Stimulated activated CD8-positive, alpha-beta memory T cell treated with anti-CD3 and anti-CD28 coated beads, Interleukin-7, amount 100 ng/mL, for 24 hours (primary cell): ENCODE measurements around the gene TUBA3D.
"Not testable (repeated sequence)": the region's sequence is repeated elsewhere in the genome, so short reads cannot be mapped to it uniquely, and the experiment has no call there.

Source experiments
- DNase-seq: peaks from one replicate; pipeline ENCODE4 v3.0.0-alpha.2; 2020; ENCODE audit warnings: low read depth

The TUBA3D gene

DNA sequence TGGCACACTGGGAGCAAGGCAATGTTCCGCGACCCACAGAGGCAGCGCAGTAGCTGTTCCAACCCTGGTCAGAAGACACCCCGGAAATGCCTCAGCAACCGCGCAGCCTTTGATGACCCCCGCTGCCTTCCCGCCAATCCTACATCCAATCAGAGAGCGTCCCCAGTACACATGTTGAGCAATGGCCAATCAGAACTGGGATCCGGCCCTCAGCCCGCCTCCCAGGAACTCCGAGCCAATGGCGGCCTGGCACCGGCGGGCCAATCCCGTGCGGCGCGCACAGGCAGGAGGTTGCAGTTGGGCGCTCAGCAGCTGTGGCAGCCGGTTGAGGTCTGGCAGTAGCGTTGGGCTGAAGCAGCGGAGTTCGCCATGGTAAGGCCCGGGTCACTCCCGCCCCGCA is at the start of gene TUBA3D:
Gene TUBA3D, plus strand, starts transcription at position 289 of the 400 bp plus-strand sequence. Its CDS starts 81 bp downstream, at position 370.
- DNase-seq = no peak

DNA sequence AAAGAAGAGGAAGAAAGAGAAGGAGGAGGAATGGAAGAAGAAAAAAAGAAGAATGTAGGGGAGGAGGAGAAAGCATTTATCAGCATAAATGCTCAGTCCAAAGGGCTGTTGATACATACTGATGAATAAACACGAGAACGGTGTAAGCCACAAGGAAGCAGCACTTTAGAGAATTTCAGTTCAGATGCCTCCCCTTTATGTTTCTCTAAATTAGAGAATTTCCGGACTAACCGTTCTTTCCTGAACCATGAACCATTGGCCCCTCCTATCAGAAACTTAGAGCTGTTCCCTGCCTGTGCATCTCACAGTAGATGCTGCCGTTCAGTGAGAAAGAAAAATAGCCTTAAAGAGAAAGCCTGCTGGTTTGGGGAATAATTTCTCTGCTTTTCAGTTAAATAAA is 49.2 kb upstream of the TUBA3D start:
- DNase-seq = no peak

DNA sequence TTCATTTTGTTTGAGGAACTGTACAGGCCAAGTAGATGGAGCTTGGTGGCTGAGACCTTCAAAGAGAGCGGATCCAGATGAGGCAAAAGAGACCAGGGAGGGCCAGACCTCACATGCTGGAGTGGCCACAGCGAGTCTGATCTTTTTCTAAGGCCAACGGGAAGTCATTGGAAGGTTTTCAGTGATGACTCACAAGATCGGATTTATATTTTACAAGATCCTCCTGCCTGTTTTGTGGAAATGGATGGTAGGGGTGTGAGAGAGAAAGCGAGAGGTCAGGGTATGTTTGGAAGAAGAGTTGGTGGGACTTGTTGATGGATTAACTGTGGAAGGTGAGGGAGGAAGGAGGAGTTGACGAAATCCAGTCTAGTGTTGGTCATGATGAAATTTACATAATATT is 44.6 kb upstream of the TUBA3D start:
- DNase-seq = no peak

DNA sequence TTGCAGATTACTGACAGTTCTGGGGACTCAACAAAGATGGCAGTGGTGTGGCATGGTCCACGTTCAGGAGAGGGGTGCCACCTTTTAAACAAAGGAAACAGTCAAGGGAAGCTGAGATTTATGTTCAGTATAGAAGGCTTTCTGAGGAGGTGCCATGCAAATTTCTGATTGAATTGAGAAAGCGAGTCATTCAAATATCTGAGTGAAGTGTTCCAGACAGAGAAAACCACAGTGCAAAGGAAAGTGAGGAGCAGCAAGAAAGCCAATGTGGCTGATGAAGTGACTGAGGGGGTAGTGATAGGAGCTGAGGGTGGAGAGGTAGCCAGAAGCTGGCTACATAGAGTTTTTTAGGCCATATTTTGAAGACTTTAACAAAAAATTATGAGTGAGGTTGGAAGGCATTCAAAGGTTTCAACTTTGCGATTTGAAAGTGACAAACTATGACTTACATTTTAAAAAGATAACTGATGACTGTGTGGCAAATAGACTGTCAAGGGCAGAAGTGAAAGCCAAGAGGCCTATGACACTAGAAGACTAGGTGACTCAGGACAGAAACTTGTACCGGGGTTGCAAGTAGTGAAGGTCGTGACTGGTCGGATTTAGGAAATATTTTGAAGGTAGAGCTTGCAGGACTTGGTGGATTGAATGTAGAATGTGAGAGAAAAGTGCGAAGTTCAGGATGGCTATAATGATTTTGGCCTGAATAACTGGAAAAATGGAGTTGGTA is 35.0 kb upstream of the TUBA3D start:
- DNase-seq = not testable (repeated sequence)

DNA sequence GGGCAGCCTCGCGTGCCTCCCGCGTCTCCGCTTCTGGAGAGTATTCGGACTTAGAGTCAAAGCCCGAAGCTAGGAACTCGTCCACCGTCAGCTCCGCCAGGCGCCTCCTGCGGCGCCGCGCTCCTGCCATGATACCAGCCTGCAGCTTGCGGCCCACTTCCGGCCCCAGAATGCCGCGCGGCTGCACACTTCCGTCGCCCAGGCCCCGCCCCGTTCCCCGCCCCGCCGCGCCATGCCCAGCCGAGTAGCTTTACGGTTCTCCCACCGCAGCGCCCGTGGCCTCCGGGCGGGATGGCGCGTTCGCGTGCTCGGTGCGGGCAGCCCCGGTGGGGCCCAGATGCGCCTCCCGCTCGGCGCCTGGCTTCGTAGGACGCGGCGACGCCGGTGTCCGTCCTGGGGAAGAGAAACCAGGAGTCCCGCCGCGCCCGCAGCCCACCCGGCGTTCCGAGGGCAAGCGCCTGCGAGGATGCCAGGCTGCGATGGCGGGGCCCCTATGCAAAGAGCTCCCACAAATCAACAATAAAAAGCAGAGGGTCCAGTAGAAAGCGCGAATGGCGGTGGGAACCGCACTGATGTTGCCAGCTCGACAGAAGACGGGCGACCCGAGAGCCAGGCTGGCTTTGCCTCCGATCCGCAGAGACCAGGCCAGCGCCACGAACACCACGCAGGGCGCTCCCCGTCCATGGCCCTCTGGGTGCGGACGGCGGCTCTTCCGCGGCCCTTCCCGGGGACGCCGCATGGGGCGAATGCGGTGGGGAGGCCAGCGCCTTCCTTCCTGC is 31.0 kb upstream of the TUBA3D start:
- DNase-seq = not testable (repeated sequence)

DNA sequence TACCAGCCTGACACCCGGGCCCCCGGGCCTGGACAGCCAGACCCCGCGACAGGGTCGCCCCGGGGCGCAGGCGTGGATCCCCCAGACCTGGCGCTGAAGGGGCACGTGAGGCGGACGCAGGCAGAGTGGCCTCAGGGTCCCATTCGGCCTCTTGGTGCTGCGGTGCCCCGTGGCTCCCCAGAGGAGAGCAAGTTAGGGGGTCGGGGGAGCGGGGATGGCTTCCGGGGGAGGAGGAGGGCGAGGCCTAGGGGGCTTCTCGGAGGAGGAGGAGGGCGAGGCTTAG is 30.5 kb upstream of the TUBA3D start:
- DNase-seq = not testable (repeated sequence)

DNA sequence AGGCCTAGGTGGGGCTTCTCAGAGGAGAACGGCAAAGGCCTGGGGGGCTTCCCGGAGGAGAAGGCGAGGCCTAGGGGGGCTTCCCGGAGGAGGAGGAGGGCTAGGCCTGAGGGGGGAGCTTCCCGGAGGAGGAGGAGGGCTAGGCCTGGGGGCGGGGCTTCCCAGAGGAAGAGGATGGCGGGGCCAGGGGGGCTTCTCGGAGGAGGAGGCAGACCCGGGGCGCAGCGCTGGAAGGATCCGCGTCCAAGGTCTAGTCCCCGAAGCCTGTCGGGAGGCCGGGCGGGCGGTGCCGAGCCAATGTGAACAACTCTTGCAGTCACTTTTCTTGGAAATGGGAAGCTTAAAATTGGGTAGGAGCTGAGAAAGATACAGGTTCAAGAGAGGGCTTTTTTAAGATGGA is 30.0 kb upstream of the TUBA3D start:
- DNase-seq = no peak

DNA sequence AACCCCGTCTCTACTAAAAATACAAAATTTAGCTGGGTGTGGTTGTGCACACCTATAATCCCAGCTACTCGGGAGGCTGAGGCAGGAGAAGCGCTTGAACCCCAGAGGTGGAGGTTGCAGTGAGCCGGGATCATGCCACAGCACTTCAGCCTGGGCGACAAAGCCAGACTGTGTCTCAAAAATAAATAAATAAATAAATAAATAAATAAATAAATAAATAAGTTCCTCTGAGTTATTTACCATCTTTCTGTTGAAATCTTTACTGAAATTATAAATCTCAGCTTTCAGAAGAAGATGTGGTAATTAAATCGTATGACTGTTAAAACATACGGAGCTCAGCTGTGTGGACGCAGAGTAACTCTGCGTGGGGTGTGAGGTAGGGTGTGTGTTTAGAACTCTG is 27.9 kb upstream of the TUBA3D start:
- DNase-seq = not testable (repeated sequence)

DNA sequence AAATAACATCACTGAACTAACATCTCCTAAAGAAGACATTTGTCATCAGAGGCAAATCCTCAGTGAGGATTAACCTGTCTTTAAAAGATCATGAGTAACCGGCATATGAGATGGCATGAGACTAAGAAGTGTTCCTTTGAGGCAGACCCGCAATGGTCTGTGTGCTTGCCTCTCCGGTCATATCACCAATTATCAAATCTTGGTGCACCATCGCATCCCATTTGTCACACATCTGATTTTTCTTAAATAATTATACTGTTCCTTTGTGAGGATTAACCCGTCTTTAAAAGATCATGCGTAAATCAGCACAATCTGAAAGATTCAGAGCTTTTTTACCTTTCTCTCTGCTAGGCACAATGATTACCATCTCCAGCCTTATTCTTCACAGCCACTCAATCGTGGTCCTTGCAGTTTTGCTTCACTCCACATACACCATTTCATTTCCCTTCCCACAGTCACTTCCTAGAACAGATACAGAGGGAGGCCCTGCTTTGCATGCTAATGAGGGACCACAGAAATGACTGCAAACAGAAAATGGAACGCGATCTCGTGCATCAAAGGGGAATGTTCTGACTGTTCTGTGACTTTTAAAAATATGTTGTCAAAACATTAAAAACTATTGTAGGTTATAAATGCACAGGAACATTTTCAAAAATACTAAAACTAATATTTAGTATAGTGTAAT is 24.5 kb upstream of the TUBA3D start:
- not testable (repeated sequence) for DNase-seq

DNA sequence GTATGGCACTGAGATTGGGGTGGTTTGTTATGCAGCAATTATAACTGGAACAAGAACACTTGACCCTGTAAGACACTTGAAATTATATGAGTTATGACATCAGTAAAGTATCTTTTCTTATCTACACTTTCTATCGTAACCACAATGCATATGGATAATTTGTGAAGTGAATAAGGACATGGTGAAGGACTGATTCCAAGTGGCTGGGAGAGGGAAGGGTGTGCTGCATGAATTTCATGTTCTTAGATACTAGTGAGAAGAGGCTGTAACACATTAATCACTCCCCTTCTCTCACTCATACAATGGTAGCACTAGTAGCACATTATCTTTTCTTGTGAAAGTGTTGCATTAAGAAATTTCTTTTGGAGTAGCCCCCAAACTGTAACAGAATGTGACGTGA is 21.0 kb upstream of the TUBA3D start:
- DNase-seq = not testable (repeated sequence)

DNA sequence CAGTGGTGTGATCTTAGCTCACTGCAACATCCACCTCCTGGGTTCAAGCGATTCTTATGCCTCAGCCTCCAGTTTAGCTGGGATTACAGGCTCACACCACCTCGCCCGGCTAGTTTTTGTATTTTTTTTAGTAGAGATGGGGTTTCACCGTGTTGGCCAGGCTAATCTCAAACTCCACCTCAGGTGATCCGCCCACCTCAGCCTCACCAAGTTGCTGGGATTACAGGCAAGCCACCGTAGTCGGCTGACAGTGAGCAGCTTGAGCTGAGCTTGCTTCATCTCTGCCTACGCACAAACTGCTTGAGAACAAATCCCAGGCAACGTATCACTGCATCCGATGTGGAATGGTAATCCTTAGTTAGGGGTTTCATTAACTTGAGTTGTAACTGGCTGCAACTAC is 8.2 kb upstream of the TUBA3D start:
- not testable (repeated sequence) for DNase-seq

DNA sequence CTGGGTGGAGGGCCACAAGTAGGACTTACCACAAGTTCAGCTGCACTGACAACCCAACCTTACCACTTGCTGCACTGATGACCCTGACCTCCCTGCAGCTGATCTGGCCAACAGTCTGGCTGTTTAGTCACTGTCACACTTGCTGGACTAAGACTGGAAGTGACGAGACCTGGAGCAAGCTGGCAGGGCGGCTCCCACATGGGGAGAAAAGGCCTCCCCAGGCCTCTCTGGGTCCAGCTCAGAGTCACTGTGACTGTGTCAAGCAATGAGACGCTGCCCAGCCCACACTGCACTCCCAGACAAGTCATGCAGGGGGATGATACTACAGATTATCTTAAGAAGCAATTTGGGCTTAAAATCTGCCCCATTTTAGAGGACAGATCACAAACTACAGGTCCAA is 5.0 kb upstream of the TUBA3D start:
- not testable (repeated sequence) for DNase-seq

DNA sequence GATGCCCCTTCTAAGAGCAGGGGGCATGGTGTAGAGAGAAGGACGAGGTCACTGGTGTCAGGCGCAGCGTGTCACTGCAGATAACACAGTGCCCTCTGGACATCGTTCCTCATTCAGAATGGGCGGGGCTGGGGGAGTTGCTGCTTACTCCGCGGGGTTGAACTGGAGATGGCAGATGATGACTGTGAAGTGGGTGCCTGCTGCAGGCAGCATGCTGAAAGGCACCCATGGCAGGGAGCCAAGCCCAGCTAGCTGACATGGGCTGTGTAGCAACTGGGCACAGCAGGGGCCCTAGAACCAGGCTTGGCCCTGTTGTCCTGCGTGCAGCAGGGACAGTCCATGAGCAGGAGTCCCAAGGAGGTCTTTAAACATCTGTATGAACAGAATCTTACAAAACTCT is 4.3 kb upstream of the TUBA3D start:
- not testable (repeated sequence) for DNase-seq

DNA sequence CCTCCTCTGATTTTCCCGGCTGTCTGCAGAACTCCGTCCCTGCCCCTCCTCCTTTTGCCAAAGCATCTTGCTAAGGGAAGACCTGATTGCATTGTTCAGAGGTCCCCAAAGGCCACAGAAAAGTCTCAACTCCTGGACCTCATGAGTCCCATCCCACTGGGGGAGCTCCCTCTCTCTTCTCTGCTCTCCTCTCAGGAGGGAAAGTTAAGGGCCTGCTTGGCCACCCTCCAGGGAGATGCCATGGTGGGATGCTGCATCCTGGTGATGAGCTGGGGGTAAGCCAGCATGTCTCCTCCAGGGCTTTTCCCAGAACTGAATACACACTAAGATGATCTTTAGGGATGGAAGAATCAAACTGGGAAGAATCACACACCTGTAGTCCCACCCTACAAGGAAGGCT is 2.7 kb upstream of the TUBA3D start:
- DNase-seq = not testable (repeated sequence)

DNA sequence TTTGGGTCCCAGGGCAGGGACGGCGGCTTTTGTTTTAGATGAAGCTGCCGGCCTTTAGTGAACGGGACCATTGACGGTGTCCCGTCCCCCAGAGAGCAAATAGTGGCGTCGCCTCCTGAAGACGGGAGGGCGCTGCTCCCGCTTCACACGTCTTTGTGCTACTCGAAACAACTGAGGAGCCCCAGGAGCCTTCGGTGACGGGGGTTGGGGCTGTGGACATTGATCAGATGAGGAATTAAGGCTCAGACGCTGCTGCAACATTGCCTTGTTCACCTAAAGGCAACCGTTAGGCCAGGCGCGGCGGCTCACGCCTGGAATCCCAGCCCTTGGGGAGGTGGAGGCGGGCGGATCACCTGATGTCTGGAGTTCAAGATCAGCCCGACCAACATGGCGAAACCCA is 444 bp downstream of the TUBA3D start:
- not testable (repeated sequence) for DNase-seq

DNA sequence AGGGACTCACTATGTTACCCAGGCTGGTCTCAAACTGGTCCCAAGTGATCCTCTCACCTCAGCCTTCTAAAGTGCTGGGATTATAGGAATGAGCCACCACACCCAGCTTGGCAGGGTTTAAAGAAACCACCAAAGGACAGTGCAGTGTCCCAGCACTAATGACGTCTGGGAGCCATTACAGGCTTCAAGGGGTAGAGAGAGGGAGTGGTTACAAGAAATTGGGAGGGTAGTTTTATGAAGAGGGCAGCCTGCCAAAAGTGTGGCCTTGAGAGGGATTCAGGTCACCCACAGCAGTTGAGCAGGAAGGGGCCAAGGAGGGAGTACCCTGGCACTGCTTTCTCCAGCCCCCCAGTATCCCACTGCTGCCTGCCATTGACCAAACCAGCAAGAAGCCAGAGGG is 1.3 kb downstream of the TUBA3D start:
- DNase-seq = not testable (repeated sequence)

DNA sequence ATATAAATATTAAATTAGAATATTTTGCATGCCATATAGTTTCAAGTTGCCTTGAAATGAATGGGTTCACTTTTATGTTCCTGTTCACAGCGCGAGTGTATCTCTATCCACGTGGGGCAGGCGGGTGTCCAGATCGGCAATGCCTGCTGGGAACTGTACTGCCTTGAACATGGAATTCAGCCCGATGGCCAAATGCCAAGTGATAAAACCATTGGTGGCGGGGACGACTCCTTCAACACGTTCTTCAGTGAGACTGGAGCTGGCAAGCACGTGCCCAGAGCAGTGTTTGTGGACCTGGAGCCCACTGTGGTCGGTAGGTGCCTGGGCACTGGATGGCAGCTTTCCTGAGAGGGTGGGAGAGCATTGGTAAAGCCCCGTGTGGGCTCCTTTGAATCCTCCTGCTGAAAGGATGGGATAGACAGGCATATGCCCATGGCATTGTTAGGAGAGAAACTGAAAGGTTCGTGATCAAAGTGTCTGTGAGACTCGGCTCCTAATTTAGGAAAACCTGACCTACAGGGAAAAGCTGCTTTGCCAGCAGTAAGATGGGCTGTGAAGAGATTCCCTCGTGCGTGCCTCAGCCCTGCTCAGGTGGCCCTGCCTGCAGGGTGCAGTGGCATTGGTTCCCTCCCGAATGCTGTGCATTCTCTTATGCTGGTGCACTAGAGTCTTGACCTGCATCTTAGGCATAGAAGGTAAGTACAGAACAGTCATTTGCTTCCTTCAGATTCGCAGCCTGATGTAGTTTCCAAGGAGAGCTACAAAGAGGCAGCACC is 2.3 kb downstream of the TUBA3D start:
- not testable (repeated sequence) for DNase-seq

DNA sequence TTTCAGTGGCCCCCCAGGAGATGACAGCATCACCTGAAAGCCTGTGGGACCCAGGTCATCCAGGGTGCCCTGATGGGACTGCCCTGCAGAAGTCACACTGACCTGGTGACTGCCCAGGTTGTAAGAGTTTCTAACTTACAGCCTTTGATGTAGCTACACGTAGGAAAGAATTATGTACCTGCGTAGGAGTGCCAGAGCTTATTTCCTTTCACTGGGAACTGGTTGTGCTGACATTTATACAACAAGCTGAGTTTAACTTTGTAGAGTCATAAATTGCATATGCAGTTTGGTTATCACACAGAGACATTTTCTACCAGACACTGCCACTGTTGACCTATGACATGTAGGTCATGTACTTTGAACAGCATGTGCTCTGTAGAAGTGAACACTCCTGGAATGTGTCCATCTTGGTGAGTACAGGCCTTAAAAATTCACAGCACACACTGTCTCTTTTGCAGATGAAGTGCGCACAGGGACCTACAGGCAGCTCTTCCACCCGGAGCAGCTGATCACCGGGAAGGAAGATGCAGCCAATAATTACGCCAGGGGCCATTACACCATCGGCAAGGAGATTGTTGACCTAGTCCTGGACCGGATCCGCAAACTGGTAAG is 3.0 kb downstream of the TUBA3D start:
- DNase-seq = not testable (repeated sequence)

DNA sequence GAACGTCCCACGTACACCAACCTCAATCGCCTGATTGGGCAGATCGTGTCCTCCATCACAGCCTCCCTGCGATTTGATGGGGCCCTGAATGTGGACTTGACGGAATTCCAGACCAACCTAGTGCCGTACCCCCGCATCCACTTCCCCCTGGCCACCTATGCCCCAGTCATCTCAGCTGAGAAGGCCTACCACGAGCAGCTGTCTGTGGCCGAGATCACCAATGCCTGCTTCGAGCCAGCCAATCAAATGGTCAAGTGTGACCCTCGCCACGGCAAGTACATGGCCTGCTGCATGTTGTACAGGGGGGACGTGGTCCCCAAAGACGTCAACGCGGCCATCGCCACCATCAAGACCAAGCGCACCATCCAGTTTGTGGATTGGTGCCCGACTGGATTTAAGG is 4.4 kb downstream of the TUBA3D start:
- DNase-seq = not testable (repeated sequence)

DNA sequence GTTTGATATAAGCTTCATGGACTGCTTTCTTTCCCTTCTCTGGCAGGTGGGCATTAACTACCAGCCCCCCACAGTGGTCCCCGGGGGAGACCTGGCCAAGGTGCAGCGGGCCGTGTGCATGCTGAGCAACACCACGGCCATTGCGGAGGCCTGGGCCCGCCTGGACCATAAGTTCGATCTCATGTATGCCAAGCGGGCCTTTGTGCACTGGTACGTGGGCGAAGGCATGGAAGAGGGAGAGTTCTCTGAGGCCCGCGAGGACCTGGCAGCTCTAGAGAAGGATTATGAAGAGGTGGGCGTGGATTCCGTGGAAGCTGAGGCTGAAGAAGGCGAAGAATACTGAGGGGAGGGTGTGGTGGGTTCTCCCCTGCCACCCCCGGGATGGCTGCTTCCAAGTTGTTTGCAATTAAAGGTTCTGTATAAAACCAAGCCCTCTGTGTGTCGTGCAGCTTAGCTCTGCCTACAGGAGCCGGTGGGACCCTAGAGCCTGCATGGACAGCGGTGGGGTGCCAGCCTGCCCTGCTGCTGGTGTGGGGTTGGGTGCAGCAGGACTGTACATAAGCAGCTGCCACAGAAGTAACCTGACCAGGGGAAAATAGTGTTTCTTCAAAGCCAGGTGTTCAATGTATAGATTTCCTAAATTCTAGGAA is 6.7 kb downstream of the TUBA3D start:
- DNase-seq = not testable (repeated sequence)
